Hepatic stellate cell (primary cell): ENCODE data around the gene PHKG2.

Experiments used
- DNase-seq: peaks from one replicate; pipeline ENCODE4 v3.0.0; 2011; ENCODE audit warnings: low spot score

Gene PHKG2

DNA sequence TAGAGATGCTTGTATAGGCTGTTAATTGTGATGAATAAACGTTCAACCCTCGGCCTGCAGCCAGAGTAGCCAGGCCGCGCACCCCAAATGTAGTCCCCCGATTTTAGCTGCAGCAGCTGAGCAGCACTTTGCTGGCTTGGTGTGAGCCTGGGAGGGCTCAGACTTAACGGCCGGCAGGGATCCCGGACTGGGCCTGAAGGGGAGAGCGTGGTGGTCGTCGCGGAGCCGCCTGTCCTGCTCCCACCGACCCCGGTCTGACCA lies 26.8 kb downstream of the PHKG2 start:
- DNase-seq, result no peak

DNA sequence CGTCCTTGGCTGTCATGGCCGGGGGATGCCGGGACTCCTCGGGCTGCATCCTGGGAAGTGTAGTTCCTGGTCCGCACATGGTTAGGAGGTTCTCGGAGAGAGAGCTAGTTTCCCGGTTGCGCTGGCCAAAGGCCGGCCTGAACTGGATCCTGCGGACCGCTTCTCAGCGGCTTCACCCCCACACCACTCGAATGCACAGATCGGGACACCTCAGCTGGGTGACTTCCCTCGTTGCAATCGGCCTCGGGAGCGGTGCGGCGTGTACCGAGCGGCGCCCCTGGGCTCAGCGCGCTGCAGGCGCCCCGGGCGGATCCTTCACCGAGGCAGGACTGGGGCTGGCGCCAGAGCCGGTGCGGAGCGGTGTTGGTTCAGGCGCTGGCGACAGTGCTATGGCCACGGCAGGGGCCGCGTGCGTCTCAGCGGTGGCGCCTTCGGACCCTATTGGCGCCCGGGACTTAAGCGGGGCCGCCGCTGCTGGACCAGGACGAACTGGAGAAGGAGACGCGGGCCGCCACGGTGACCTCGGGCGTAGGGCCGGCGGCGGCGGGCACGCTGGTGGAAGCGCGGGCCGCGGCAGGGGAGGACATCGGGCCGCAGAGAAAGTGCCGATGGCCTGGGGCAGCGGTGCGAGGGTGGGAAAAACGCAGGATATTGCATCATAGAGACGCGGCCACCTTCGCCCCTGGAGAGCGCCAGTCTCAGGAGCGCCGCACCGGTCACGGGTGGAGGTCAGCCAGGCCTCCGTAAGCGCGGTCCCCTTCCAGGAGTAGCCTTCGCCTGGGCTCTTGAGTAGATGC lies 27.4 kb downstream of the PHKG2 start:
- peak; percentile 98 for DNase-seq

DNA sequence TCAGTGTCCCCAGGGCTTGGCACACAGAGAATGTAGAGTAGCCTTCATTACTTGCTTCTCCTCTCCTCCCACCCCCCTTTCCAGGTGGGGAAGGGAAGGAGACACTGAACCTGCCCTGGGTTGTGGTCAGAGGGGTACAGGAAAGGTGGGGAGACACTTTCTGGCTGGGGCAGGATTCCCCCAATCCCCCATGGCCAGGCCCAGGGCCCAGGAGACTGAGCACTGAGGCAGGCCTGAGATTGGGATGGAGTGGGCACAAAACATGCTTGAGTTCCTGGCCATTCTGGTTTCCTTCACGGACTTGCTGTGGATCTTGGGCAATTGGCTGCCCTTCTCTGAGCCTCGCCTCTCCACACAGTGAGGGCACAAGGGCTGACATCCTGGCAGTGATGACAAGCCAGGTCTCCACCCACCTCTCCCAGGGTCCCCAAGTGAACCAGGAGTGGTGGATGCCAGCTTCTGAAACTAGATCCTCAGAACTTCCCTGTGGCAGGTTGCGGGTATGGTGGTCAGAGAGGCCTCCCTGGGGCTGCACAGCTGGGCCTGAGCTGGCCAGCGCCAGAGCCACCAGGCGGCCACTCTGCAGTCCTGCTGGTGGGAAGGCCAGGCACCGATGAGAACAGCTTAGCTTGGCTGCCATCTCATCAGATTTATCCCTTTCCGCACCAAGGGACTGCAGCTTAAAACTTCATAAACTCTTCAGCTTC lies 29.5 kb downstream of the PHKG2 start:
- DNase-seq, result no peak

DNA sequence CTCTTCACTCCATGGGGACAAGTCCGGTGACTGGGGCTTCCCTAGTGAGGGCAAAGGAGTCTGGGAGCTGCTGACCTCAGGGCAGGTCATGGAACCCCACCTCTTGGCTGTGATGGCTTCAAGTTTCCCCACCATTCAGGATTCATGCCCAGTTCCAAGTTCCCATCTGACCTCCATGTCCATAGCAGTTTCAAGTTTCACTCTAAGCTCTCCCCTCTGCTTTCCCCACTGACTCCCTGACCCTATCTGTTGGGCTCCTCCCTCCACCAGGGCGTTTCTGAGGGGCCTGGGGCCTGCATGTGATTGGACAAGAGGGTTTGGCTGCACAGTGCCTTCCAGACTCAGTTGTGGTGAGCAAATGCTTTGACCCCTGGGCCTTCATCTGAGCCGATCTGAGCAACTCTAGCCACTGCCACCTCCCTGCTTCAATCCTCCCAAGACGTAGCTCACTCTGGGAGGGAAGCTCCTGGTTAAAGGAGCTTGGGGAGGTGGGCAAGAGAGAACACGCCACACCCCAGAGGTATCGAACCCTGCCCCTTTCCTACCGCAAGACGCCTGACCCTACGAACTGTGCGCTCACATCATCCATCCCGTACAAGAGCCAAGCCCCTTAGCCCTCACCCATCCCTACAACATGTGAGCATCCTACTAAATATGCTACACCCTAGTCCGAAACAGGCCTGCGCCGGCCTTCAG lies 30.5 kb downstream of the PHKG2 start:
- DNase-seq, result no peak

DNA sequence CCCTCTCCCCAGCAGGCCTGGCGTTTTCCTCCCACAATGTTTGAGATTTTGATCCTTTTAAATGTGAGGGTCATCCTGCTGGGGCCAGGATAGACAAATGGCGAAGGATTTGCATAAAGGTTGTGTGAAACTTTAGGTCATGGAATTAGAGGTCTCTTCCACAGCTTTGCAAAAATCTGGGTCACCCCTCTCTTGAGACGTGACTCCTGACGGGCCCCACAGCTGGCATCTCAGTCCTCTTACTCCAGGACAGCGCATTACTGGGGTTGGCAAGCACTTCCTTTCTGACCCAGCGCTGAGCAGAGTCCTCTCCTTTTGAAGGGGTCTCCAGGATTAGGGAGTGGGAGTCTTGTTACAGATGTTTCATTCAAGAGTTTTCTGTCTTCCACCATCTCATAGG lies 31.4 kb downstream of the PHKG2 start:
- no peak for DNase-seq

GRCh38 chr16:30780021-30780420 lies 31.8 kb downstream of the PHKG2 start:
- DNase-seq, result no peak

- DNase-seq, result no peak
These were observed 32.3 kb downstream of the PHKG2 start for GRCh38 chr16:30780549-30780948.

DNA sequence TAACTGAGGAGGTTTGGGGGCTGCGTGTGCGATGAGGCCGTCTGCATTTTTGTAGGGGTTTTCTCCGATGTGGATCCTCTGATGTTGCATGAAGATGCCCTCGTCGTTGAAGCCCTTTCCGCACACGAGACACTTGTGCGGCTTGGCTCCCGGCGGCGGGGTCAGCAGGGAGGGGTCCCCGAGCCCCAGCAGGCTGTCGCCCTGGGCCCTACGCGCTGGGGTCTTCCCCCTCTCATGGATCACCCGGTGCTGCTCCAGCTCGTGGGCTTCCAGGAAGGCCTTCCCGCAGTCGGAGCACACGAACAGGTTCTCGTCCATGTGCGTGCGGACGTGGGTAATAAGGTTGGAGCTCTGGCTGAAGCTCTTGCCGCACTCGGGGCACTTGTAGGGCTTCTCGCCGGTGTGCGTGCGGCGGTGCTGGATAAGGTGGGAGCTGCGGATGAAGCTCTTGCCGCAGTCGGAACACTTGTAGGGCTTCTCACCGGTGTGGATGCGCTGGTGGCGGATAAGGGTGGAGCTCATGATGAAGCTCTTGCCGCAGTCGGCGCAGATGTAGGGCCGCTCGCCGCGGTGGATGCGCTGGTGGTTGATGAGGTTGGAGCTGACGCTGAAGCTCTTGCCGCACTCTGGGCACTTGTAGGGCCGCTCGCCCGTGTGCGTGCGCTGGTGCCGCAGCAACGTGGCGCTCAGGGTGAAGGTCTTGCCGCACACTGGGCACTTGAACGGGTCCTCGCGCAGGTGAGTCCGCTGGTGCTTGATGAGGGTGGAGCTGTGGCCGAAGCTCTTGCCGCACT lies 34.5 kb downstream of the PHKG2 start:
- DNase-seq, result no peak

GRCh38 chr16:30783280-30784109 lies 35.3 kb downstream of the PHKG2 start:
- DNase-seq, result no peak

DNA sequence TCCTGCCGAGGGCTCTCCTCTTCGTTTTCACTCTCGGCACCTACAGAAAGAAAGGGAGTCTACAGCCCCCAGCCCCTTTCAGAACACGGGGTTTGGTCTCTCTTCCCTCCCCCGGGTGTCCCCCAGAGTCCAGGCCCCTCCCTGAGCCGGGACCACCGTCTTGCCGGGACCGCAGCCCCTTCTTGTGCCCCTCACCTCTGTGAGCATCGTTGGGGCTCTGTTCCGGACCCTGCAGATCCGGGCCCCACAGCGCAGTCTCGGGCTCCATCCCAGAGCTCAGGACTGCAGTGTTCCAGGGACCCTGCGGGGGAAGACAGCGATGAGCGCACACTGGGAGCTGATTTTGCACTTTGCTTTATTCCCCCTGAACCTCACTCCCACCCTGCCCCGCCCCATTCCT lies 36.0 kb downstream of the PHKG2 start:
- no peak for DNase-seq

GRCh38 chr16:30785126-30786106 lies 37.2 kb downstream of the PHKG2 start:
- DNase-seq, result no peak

GRCh38 chr16:30786115-30786935 lies 38.1 kb downstream of the PHKG2 start:
- peak; percentile 95 for DNase-seq

- DNase-seq, result peak; percentile 93
These were observed 38.8 kb downstream of the PHKG2 start, which contains the start of gene ZNF629 for GRCh38 chr16:30786936-30787612. Gene ZNF629 (minus strand): TSS chr16:30787205. CDS start chr16:30784482, 2,723 bp downstream.

DNA sequence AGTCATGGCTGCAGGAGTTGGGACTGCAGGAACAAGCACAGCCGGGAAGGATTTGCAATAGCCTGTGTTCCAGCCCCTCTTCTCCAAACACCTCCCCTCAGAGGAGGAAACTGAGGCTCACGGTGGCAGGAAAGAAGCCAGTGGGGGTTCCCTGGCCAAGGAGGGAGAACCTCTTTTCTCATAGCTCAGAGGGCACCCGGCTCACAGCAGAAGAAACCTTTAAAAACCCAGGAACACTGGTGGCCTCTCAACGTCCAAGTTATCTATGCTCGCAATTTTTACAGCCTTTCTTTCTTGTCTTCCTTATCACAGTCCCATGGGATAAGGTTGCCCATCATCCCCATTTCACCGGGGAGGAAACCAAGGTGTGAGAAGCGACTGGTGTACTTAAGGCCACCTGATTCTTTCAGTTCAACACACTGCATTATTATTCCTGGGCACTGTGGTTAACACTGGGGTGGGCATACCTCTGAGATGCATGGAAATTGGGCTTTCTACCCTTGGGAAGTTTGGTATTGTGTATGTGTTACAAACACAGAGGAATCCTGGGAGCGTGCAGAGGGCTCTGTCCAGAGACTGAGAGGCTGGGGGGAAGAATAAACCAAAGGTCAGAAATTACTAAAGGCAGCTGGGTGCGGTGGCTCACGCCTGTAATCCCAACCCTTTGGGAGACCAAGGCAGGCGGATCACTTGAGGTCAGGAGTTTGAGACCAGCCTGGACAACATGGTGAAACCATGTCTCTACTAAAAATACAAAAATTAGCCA lies 39.6 kb downstream of the PHKG2 start:
- no peak for DNase-seq

- no peak for DNase-seq
These were observed 45.4 kb downstream of the PHKG2 start for GRCh38 chr16:30793508-30794069.

DNA sequence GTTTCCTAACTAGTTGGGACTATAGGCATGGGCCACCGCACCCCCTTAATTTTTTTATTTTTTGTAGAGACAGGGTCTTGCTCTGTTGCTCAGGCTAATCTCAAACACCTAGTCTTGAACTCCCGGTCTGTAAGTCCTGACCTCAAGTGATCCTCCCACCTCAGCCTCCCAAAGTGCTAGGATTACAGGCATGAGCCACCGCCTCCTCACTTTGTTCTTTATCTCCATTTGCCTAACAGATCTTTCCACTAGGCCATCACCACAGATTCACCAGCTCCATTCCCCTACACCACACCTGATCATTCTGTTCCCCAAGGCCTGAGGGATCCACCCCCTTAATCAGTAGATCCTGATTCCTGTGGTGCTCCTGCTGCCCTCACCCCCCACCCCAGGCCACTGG lies 46.4 kb downstream of the PHKG2 start:
- DNase-seq, result no peak

- no peak for DNase-seq
These were observed 49.6 kb downstream of the PHKG2 start for GRCh38 chr16:30797670-30798309.
